Measurements from ENCODE around the gene CACNB3.

DNA sequence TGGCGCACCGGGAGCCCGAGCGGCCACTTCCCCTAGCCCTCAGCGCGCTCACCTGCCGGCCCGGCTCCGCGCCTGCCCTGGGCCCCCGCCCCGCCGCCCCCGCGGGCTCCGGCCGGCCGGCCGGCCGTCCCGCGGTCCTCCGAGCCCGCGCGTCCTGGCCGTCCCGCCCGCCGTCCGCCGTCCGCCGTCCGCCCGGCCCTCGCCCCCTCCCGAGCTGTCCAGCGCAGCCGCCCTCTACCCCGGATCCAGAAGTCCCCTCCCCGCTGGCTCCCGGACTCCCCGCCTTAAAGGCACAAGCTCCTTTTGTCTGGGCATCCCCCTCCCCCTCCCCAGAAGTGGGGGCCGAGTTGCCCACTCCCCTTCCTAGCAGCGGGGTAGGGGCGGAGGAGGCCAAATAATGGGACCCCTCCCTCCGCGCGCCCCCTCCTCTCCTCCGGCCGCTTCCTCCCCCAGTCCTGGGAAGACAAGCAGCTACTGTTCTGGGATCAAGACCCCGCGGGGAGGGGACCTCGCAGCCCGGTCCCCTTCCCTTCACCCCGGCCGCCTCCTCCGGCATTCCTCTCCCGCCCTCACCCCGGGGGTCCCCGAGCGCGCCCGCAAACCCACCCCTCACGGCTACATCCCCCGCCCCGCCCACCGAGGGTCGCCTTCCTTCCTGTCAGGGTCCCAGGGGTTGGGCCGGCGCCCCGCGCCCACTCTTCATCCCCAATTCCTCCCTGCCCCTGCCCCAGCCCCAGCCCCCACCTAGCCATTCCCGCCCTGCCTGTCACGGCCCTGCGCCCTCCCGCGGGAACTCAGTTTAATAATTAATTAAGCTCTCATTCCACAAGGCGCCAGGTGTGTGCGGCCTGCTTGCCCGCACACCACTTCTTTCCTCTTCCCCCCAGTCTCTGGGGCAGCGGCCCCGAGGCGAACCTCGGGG is 29.2 kb upstream of the CACNB3 start, which contains the start of gene ADCY6:
- TF ChIP-seq, protein P1, sequence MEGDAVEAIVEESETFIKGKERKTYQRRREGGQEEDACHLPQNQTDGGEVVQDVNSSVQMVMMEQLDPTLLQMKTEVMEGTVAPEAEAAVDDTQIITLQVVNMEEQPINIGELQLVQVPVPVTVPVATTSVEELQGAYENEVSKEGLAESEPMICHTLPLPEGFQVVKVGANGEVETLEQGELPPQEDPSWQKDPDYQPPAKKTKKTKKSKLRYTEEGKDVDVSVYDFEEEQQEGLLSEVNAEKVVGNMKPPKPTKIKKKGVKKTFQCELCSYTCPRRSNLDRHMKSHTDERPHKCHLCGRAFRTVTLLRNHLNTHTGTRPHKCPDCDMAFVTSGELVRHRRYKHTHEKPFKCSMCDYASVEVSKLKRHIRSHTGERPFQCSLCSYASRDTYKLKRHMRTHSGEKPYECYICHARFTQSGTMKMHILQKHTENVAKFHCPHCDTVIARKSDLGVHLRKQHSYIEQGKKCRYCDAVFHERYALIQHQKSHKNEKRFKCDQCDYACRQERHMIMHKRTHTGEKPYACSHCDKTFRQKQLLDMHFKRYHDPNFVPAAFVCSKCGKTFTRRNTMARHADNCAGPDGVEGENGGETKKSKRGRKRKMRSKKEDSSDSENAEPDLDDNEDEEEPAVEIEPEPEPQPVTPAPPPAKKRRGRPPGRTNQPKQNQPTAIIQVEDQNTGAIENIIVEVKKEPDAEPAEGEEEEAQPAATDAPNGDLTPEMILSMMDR (conservative IDR thresholded peaks at IDR 0.05; ENCODE audit: low read depth, low read length): no peak
- TF ChIP-seq EZH2 (IDR thresholded peaks at IDR 0.05; ENCODE audit: borderline replicate concordance, low read depth, low read length, poor library complexity, severe bottlenecking): no peak
